K562 (cell line): ENCODE measurements around the gene RPL35. TPM values are rescaled to one million over a fixed set of nuclear protein-coding genes. Genes with fewer than 3 reads are reported as not detected.

Source experiments
- ARID1B ChIP-seq: fragments of 450-650 bp; IDR thresholded peaks from 2 replicates; pipeline ENCODE4 v1.6.1; 2016; ENCODE audit warnings: antibody characterized with exemption, mild to moderate bottlenecking, inconsistent platforms
- ATF7 ChIP-seq: fragments of 450-650 bp; IDR thresholded peaks from 2 replicates; pipeline ENCODE4 v1.7.1; 2014; ENCODE audit warnings: mild to moderate bottlenecking, moderate library complexity
- CEBPG ChIP-seq, 3 experiments: fragments of 200-800 bp in 1 of 3; sonication (Bioruptor generic) in 1 of 3; sonication (generic) in 1 of 3; formaldehyde crosslinking in 1 of 3; IDR thresholded peaks in 2 of 3; conservative IDR thresholded peaks in 1 of 3; 2 replicates each; pipeline versions ENCODE4 v1.6.1 to v1.8.0; 2016 to 2022; ENCODE audit warnings: missing compliant biosample characterization in 2 of 3, missing genetic modification characterization in 2 of 3, mild to moderate bottlenecking in 1 of 3, missing genetic modification reagents in 1 of 3
- EGR1 ChIP-seq: fragments of 450-650 bp; conservative IDR thresholded peaks from 2 replicates; pipeline ENCODE4 v1.6.1; 2017; ENCODE audit warnings: mild to moderate bottlenecking
- EP300 ChIP-seq: IDR thresholded peaks from 2 replicates; pipeline ENCODE4 v1.6.1; 2012; ENCODE audit warnings: low read length, improper control_type of control experiment
- JUND ChIP-seq, 2 experiments: IDR thresholded peaks; 2 replicates in 1 of 2; 3 replicates in 1 of 2; pipeline ENCODE4 v1.6.1; 2011; ENCODE audit warnings: borderline replicate concordance in 2 of 2, low read depth in 2 of 2, low read length in 2 of 2, improper control_type of control experiment in 1 of 2, missing biosample characterization in 1 of 2, missing genetic modification characterization in 1 of 2, missing genetic modification reagents in 1 of 2
- KLF6 ChIP-seq: fragments of 250-450 bp; sonication (Bioruptor Pico); IDR thresholded peaks from 2 replicates; pipeline ENCODE4 v1.4.0; 2020; ENCODE audit warnings: mild to moderate bottlenecking, moderate library complexity, borderline replicate concordance
- MEIS2 ChIP-seq: fragments of 450-650 bp; IDR thresholded peaks from 2 replicates; pipeline ENCODE4 v1.6.1; 2014; ENCODE audit warnings: mild to moderate bottlenecking; ENCODE audit not compliant: partially characterized antibody
- MTA3 ChIP-seq: fragments of 450-650 bp; formaldehyde crosslinking; IDR thresholded peaks from 2 replicates; pipeline ENCODE4 v1.6.1; 2017; ENCODE audit warnings: mild to moderate bottlenecking, borderline replicate concordance
- NRF1 ChIP-seq, 2 experiments: fragments of 450-650 bp; IDR thresholded peaks in 1 of 2; conservative IDR thresholded peaks in 1 of 2; 2 replicates each; pipeline ENCODE4 v1.6.1; 2014; ENCODE audit warnings: mild to moderate bottlenecking in 2 of 2
- OTX1 ChIP-seq: fragments of 450-650 bp; formaldehyde crosslinking; IDR thresholded peaks from 2 replicates; pipeline ENCODE4 v1.4.0; 2022; ENCODE audit warnings: mild to moderate bottlenecking
- RCOR1 ChIP-seq, 2 experiments: IDR thresholded peaks; 2 replicates each; pipeline ENCODE4 v1.6.1; 2012; ENCODE audit warnings: low read depth in 2 of 2, low read length in 2 of 2, borderline replicate concordance in 1 of 2, improper control_type of control experiment in 1 of 2
- SMARCA4 ChIP-seq: fragments of 450-650 bp; IDR thresholded peaks from 2 replicates; pipeline ENCODE4 v1.6.1; 2016
- SOX6 ChIP-seq: fragments of 450-650 bp; IDR thresholded peaks from 2 replicates; pipeline ENCODE4 v1.6.1; 2014; ENCODE audit warnings: mild to moderate bottlenecking
- STAG1 ChIP-seq: sonication (generic); formaldehyde crosslinking; IDR thresholded peaks from 2 replicates; pipeline ENCODE4 v1.5.0; 2020; ENCODE audit warnings: missing genetic modification reagents, borderline replicate concordance
- TEAD1 ChIP-seq, 2 experiments: fragments of 450-650 bp in 1 of 2; sonication (generic) in 1 of 2; formaldehyde crosslinking; IDR thresholded peaks; 2 replicates each; pipeline versions ENCODE4 v1.4.0 to v1.8.0; 2020 to 2022; ENCODE audit warnings: mild to moderate bottlenecking in 2 of 2, missing genetic modification reagents in 1 of 2
- TFAP4 ChIP-seq: sonication (generic); formaldehyde crosslinking; IDR thresholded peaks from 2 replicates; pipeline ENCODE4 v1.8.0; 2022; ENCODE audit warnings: missing genetic modification reagents, mild to moderate bottlenecking, moderate library complexity, borderline replicate concordance
- U2AF2 ChIP-seq: fragments of 200-400 bp; formaldehyde crosslinking; optimal IDR thresholded peaks from 2 replicates; pipeline ENCODE3; 2017; ENCODE audit warnings: low read depth, mild to moderate bottlenecking, low read length
- ZNF12 ChIP-seq: sonication (generic); formaldehyde crosslinking; IDR thresholded peaks from 2 replicates; pipeline ENCODE4 v1.4.0; 2020; ENCODE audit warnings: mild to moderate bottlenecking, missing genetic modification reagents
- polyA plus RNA-seq, 8 experiments: library from polyadenylated mRNA; depleted of rRNA in 4 of 8; stranded (reverse) in 5 of 8; unstranded in 3 of 8; fragments of >200 nt; fragmentation: Nextera tagmentation in 2 of 8; fragmentation: Illumina TruSeq in 1 of 8; extraction: Ambion mirVana in 2 of 8; extraction: Trizol in 1 of 8; gene quantifications; 2 replicates each; pipeline versions ENCODE4 v1.2.1 to v1.2.3, GENCODE V29; 2011 to 2014; ENCODE audit warnings: inconsistent platforms in 1 of 8, missing spikeins in 1 of 8
- total RNA-seq, 7 experiments: library from RNA; depleted of rRNA in 6 of 7; stranded (reverse); fragments of >200 nt in 6 of 7; fragmentation: Illumina TruSeq in 2 of 7; extraction: Trizol in 2 of 7; gene quantifications; 2 replicates each; pipeline versions ENCODE4 v1.2.1 to v1.2.3, GENCODE V29; 2011 to 2021; ENCODE audit warnings: low replicate concordance in 1 of 7
- TF ChIP-seq, protein P1 (sequence below): sonication (generic); formaldehyde crosslinking; IDR thresholded peaks from 2 replicates; pipeline ENCODE4 v1.9.0; 2022; ENCODE audit warnings: mild to moderate bottlenecking, missing genetic modification reagents
- TF ChIP-seq, protein P2 (sequence below): sonication (generic); formaldehyde crosslinking; IDR thresholded peaks from 2 replicates; pipeline ENCODE4 v1.8.0; 2023; ENCODE audit warnings: mild to moderate bottlenecking, missing genetic modification reagents

RPL35 gene
- total and polyA plus RNA-seq, 9 of the 15 experiments (the other 6 are each of a cell fraction or from before 2014, with no cell fraction given), result 1,755 to 5,101 (median 3,405) TPM

DNA sequence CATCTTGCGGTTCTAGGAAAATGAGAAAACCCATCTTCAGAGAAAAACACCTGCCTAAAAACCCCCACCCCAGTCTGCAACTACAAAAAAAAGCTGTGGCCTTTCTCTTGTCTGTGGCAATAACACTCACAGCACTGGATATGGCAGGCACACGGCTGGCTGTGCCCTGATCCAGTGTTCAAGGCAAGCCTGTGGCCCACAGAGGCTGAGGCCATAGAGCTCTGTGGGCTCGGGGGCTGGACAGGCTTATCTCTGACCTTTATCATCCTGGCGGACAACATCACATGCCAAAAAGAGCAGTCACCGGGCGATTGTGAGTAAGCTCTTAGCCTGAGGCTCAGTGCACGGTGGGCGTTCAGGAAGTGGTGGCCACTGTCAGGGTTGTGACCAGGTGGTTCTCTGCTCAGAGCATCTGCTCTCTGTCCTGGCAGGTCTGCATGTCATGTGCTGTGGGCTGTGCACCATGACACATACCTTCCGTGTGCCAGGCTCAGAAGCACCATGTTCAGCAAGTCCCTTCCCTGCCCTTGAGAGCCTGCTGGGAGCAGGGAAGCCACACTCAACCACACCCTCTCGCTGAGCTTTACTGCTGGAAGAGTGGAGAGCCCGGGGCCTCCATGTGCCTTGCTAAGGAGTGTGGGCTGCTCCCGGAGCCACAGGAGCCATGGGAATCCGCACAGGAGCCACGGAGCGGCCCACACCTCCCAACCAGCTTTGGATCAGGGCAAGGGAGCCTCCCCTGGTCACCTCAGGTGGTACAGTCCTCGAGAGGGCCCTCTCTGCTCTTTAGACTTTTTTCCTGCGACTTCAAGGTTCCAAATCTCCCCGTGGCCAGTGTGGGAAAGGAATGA is 43.1 kb downstream of the RPL35 start (continued):
- TF ChIP-seq, protein P1, sequence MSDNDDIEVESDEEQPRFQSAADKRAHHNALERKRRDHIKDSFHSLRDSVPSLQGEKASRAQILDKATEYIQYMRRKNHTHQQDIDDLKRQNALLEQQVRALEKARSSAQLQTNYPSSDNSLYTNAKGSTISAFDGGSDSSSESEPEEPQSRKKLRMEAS (CRISPR knock-in tag), result peak; percentile 62
- peak; percentile 45; the same call in 1 of the 2 replicates for TF ChIP-seq SMARCA4
- TF ChIP-seq, protein P2, sequence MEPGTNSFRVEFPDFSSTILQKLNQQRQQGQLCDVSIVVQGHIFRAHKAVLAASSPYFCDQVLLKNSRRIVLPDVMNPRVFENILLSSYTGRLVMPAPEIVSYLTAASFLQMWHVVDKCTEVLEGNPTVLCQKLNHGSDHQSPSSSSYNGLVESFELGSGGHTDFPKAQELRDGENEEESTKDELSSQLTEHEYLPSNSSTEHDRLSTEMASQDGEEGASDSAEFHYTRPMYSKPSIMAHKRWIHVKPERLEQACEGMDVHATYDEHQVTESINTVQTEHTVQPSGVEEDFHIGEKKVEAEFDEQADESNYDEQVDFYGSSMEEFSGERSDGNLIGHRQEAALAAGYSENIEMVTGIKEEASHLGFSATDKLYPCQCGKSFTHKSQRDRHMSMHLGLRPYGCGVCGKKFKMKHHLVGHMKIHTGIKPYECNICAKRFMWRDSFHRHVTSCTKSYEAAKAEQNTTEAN (CRISPR knock-in tag), result no peak
- 0 out of 2 replicates have a peak, but pooled peaks have one; percentile 4 for TF ChIP-seq OTX1
- peak; percentile 54; the same call in 1 of the 2 replicates for TF ChIP-seq JUND (IDR thresholded peaks at IDR 0.05; ENCODE audit: borderline replicate concordance, low read depth, low read length)
- no peak; the same call in 2 of the 3 replicates for TF ChIP-seq JUND (tag; IDR thresholded peaks at IDR 0.05; ENCODE audit: borderline replicate concordance, low read depth, low read length)
- 0 out of 2 replicates have a peak, but pooled peaks have one; percentile 21 for TF ChIP-seq EP300
- peak; percentile 48; the same call in 1 of the 2 replicates for TF ChIP-seq ARID1B
- peak in 1 of 2 experiments; percentile 41; a peak in 1 of 4 replicates for TF ChIP-seq RCOR1 (IDR thresholded peaks at IDR 0.05; ENCODE audit: borderline replicate concordance in 1 of 2, low read depth in 2 of 2, low read length in 2 of 2)
- TF ChIP-seq STAG1 (CRISPR knock-in tag), result 0 out of 2 replicates have a peak, but pooled peaks have one; percentile 0
- TF ChIP-seq ATF7, result peak; percentile 44; the same call in 1 of the 2 replicates
- TF ChIP-seq KLF6 (CRISPR knock-in tag), result 0 out of 2 replicates have a peak, but pooled peaks have one; percentile 25
- TF ChIP-seq MEIS2, result peak; percentile 39
- no peak for TF ChIP-seq EGR1
- TF ChIP-seq MTA3, result peak; percentile 61; the same call in 1 of the 2 replicates
- TF ChIP-seq SOX6, result peak; percentile 33; the same call in 1 of the 2 replicates
- TF ChIP-seq TEAD1 (CRISPR knock-in tag; IDR thresholded peaks at IDR 0.05), result 0 out of 4 replicates have a peak, but pooled peaks of 1 of the 2 experiments have one; percentile 32
- TF ChIP-seq TFAP4, result no peak; the same call in 1 of the 2 replicates
- peak in 1 of 2 experiments; percentile 30; a peak in 1 of 4 replicates for TF ChIP-seq NRF1 (conservative IDR thresholded peaks at IDR 0.05 in 1 of 2, IDR thresholded peaks at IDR 0.05 in 1 of 2)
- TF ChIP-seq CEBPG (CRISPR knock-in tag; IDR thresholded peaks at IDR 0.05), result no peak
- 0 out of 4 replicates have a peak, but pooled peaks of 1 of the 2 experiments have one; percentile 8 for TF ChIP-seq CEBPG (tag; conservative IDR thresholded peaks at IDR 0.05 in 1 of 2, IDR thresholded peaks at IDR 0.05 in 1 of 2)
- TF ChIP-seq U2AF2, result no peak
- no peak for TF ChIP-seq ZNF12 (CRISPR knock-in tag)
